Thyroid gland (tissue), 4 donors: ENCODE results near the gene CREBL2.

ENCODE experiments used
- POLR2A ChIP-seq, 2 donors: fragments of 450-650 bp; IDR thresholded peaks; one replicate each; pipeline ENCODE4 v1.6.1; 2017; ENCODE audit warnings: antibody characterized with exemption in 2 of 2, mild to moderate bottlenecking in 2 of 2, moderate library complexity in 1 of 2
- TF ChIP-seq, protein P1 (sequence below), 6 experiments: fragments of 200-600 bp in 3 of 6; fragments of 450-650 bp in 3 of 6; sonication (generic) in 3 of 6; IDR thresholded peaks; one replicate each; pipeline ENCODE4 v1.5.1; 2016 to 2019; ENCODE audit warnings: antibody characterized with exemption in 6 of 6, mild to moderate bottlenecking in 2 of 6, inconsistent platforms in 1 of 6, moderate library complexity in 1 of 6

DNA sequence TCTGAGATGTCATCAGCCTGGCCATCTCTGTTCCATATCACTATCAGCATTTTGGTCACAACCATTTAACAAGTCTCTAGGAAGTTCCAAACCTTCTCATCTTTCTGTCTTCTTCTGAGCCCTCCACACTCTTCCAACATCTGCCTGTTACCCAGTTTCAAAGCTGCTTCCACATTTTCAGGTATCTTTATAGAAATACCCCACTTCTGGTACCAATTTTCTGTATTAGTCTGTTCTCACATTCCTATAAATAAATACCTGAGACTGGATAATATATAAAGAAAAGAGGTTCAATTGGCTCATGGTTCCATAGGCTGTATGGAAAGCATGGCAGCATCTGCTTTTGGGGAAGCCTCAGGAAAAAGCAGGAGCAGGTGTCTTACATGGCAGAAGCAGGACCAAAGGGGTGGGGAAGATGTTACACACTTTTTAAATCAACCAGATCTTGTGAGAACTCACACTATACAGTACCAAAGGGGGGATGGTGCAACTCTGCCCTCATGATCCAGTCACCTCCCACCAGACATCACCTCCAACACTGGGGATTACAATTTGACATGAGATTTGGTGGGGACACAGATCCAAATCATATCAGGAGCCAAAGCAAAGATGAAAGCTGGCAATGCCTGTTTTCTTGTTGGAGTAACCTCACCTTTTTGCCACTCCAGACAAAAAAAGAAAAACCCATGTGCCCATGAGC lies 37.4 kb downstream of the CREBL2 start:
- no peak for TF ChIP-seq POLR2A (IDR thresholded peaks at IDR 0.05)
- TF ChIP-seq, protein P1, sequence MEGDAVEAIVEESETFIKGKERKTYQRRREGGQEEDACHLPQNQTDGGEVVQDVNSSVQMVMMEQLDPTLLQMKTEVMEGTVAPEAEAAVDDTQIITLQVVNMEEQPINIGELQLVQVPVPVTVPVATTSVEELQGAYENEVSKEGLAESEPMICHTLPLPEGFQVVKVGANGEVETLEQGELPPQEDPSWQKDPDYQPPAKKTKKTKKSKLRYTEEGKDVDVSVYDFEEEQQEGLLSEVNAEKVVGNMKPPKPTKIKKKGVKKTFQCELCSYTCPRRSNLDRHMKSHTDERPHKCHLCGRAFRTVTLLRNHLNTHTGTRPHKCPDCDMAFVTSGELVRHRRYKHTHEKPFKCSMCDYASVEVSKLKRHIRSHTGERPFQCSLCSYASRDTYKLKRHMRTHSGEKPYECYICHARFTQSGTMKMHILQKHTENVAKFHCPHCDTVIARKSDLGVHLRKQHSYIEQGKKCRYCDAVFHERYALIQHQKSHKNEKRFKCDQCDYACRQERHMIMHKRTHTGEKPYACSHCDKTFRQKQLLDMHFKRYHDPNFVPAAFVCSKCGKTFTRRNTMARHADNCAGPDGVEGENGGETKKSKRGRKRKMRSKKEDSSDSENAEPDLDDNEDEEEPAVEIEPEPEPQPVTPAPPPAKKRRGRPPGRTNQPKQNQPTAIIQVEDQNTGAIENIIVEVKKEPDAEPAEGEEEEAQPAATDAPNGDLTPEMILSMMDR (IDR thresholded peaks at IDR 0.05) = no peak
